ENCODE data around the gene MCAM. TPM values are rescaled to one million over a fixed set of nuclear protein-coding genes. Genes with fewer than 3 reads are reported as not detected.

The MCAM gene
- total RNA-seq, 4 donors from 2014 or later, result 103 to 198 (median 183) TPM

GRCh38 chr11:119309953-119310681 lies 6.8 kb downstream of the MCAM start:
- no peak overlapping the region for H3K4me3 ChIP-seq (ENCODE audit: low read depth, poor library complexity, severe bottlenecking)
- WGBS, 2 donors, result 89 to 90% methylated on average over 17 of the region's 17 CpGs
- TF ChIP-seq CTCF (IDR thresholded peaks at IDR 0.05), result no peak
- TF ChIP-seq POLR2A (IDR thresholded peaks at IDR 0.05), result no peak
- intact Hi-C loops (cut with DNase I; ENCODE audit: low total_unique reads), result no loop called here
- no peak for DNase-seq (ENCODE audit: low spot score in 2 of 2)

GRCh38 chr11:119309411-119309810 lies 7.5 kb downstream of the MCAM start:
- no peak for TF ChIP-seq POLR2A (IDR thresholded peaks at IDR 0.05)
- DNase-seq (ENCODE audit: low spot score in 2 of 2), result no peak
- WGBS, 2 donors, result 77 to 78% methylated on average over 11 of the region's 11 CpGs
- intact Hi-C loops (cut with DNase I; ENCODE audit: low total_unique reads), result no loop called here
- H3K4me3 ChIP-seq (ENCODE audit: low read depth, poor library complexity, severe bottlenecking), result no peak overlapping the region

- TF ChIP-seq CTCF (IDR thresholded peaks at IDR 0.05), result no peak
- no peak for TF ChIP-seq POLR2A (IDR thresholded peaks at IDR 0.05)
- no peak for DNase-seq (ENCODE audit: low spot score in 2 of 2)
- 83 to 87% methylated on average over 5 of the region's 5 CpGs for WGBS, 2 donors
- intact Hi-C loops (cut with DNase I; ENCODE audit: low total_unique reads), result no loop called here
- H3K4me3 ChIP-seq (ENCODE audit: low read depth, poor library complexity, severe bottlenecking), result no peak overlapping the region
Measured at GRCh38 chr11:119307974-119308373, 9.0 kb downstream of the MCAM start.

GRCh38 chr11:119307219-119307618 lies 9.7 kb downstream of the MCAM start:
- intact Hi-C loops (cut with DNase I; ENCODE audit: low total_unique reads), result no loop called here
- H3K4me3 ChIP-seq (ENCODE audit: low read depth, poor library complexity, severe bottlenecking), result no peak overlapping the region
- no peak for DNase-seq (ENCODE audit: low spot score in 2 of 2)
- TF ChIP-seq CTCF (IDR thresholded peaks at IDR 0.05), result no peak
- no peak for TF ChIP-seq POLR2A (IDR thresholded peaks at IDR 0.05)
- WGBS, 2 donors, result 69 to 81% methylated on average over 1 of the region's 1 CpG

- TF ChIP-seq POLR2A (IDR thresholded peaks at IDR 0.05) (no peak), CTCF (IDR thresholded peaks at IDR 0.05) (no peak)
- WGBS, 2 donors, result 70 to 84% methylated on average over 5 of the region's 5 CpGs
- intact Hi-C loops (cut with DNase I; ENCODE audit: low total_unique reads), result no loop called here
- no peak for DNase-seq (ENCODE audit: low spot score in 2 of 2)
- H3K4me3 ChIP-seq (ENCODE audit: low read depth, poor library complexity, severe bottlenecking), result no peak overlapping the region
Measured at GRCh38 chr11:119306373-119306890, 10.5 kb downstream of the MCAM start.

- WGBS, 2 donors, result 88 to 90% methylated on average over 7 of the region's 7 CpGs
- no peak overlapping the region for H3K4me3 ChIP-seq (ENCODE audit: low read depth, poor library complexity, severe bottlenecking)
- TF ChIP-seq POLR2A (IDR thresholded peaks at IDR 0.05) (no peak), CTCF (IDR thresholded peaks at IDR 0.05) (no peak)
- intact Hi-C loops (cut with DNase I; ENCODE audit: low total_unique reads), result no loop called here
- no peak for DNase-seq (ENCODE audit: low spot score in 2 of 2)
Measured at GRCh38 chr11:119305556-119306372, 11.2 kb downstream of the MCAM start.
